Transverse colon (tissue), 4 donors: ENCODE measurements around the gene SPDYC. TPM values are rescaled to one million over a fixed set of nuclear protein-coding genes. Genes with fewer than 3 reads are reported as not detected.

Source experiments
- DNase-seq: peaks from one replicate; pipeline ENCODE4 v3.0.0-alpha.2; 2019
- H3K27ac ChIP-seq, 4 donors: fragments of 200-600 bp; sonication (generic); 2 replicates each; pipeline ENCODE4 v1.5.1; 2016 to 2018; ENCODE audit warnings: inconsistent platforms in 4 of 4
- H3K27me3 ChIP-seq: fragments of 200-600 bp; sonication (generic); 2 replicates; pipeline ENCODE4 v1.5.1; 2017; ENCODE audit warnings: inconsistent platforms
- H3K36me3 ChIP-seq, 4 donors: fragments of 200-600 bp; sonication (generic); 2 replicates each; pipeline ENCODE4 v1.5.1; 2017 to 2019; ENCODE audit warnings: inconsistent platforms in 4 of 4
- H3K4me1 ChIP-seq, 4 donors: fragments of 200-600 bp; sonication (generic); 2 replicates each; pipeline ENCODE4 v1.5.1; 2017 to 2020; ENCODE audit warnings: inconsistent platforms in 4 of 4
- H3K4me3 ChIP-seq, 4 donors: fragments of 200-600 bp; sonication (generic); 1 replicate in 1 of 4; 2 replicates in 3 of 4; pipeline versions ENCODE4 v1.5.1 to v1.6.1; 2017 to 2019; ENCODE audit warnings: inconsistent platforms in 4 of 4
- H3K9me3 ChIP-seq, 2 donors: fragments of 200-600 bp; sonication (generic); 2 replicates each; pipeline ENCODE4 v1.5.1; 2017 to 2019; ENCODE audit warnings: inconsistent platforms in 2 of 2
- CTCF ChIP-seq, 5 experiments: fragments of 200-600 bp in 3 of 5; fragments of 450-650 bp in 2 of 5; sonication (generic) in 3 of 5; IDR thresholded peaks; 1 replicate in 2 of 5; 2 replicates in 3 of 5; pipeline ENCODE4 v1.5.1; 2016 to 2017; ENCODE audit warnings: antibody characterized with exemption in 5 of 5, inconsistent platforms in 3 of 5, mild to moderate bottlenecking in 2 of 5, moderate library complexity in 1 of 5
- EP300 ChIP-seq: sonication (generic); formaldehyde crosslinking; IDR thresholded peaks from one replicate; pipeline ENCODE4 v1.6.1; 2017; ENCODE audit warnings: antibody characterized with exemption, low read depth
- POLR2A ChIP-seq: fragments of 450-650 bp; IDR thresholded peaks from one replicate; pipeline ENCODE4 v1.6.1; 2016; ENCODE audit warnings: antibody characterized with exemption, mild to moderate bottlenecking, moderate library complexity
- POLR2AphosphoS5 ChIP-seq, 3 donors: sonication (generic); formaldehyde crosslinking; IDR thresholded peaks; one replicate each; pipeline ENCODE4 v1.6.1; 2016; ENCODE audit warnings: antibody characterized with exemption in 3 of 3
- WGBS, 2 donors: methylation state at CpG; one replicate each; pipeline ENCODE4 v1.1.5; 2018; ENCODE audit warnings: low coverage in 1 of 2; 5-methylcytosine and 5-hydroxymethylcytosine counted together
- in situ Hi-C, 4 donors: fragments of 200-750 bp; cut with MboI; loops; one replicate each; pipeline versions ENCODE4 v1.15.0 to v1.15.1; 2017; ENCODE audit warnings: low sequenced_read_pairs in 3 of 4, low pct_ligation_motif_present in 1 of 4, low pct_unique_long_range_greater_than_20kb in 1 of 4
- intact Hi-C: fragments of 100-400 bp; cut with DNase I; formaldehyde crosslinking; loops from one replicate; pipeline ENCODE4 v1.15.1; 2023; ENCODE audit warnings: low total_unique reads
- total RNA-seq, 4 donors: library from RNA; depleted of rRNA; stranded (reverse); fragments of >200 nt; gene quantifications; one replicate each; pipeline ENCODE4 v1.1.0, GENCODE V29; 2016

The SPDYC gene
- total RNA-seq, 4 donors from 2014 or later, result not detected

DNA sequence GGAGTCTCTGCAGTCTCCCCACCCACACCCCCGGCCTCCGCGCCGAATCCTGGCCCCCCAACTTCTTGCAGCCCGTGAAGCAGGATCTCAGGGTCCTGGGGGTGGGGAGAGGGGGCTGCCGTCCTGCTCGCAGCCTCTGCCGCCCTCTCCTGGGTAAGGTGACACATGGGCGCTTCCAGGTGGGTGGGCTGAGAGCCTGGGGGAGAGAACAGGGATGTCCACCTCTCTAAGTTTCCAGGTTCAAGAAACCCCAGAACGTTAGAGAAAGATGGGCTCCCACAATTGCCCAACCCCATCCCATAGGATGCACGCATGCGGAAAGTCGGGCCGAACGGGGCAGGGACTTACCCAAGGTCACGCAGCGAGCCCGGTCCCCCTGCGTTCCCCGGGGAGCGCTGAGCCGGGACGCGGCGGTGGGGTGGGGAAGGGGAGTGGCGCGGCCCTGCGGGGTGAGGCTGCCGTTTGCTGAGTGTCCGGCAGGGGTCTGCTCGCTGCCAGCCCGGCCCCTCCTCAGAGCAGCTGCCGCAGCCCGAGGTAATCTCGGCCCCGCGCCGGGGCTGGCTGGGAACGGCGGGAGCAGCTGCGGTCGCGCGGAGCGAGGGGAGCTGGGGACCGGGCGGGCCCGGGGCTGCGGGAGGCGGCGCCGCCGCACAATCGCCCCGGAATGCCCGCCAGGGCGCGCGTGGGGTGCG lies 11.0 kb downstream of the SPDYC start:
- 4% methylated on average over 17 of the region's 60 CpGs; no CpG with 5 or more reads in 1 of the 2 donors for WGBS, 2 donors
- TF ChIP-seq POLR2AphosphoS5 (IDR thresholded peaks at IDR 0.05) (peak in 2 of 3 donors; percentile 41 to 59), EP300 (no peak), POLR2A (peak; percentile 41), CTCF (IDR thresholded peaks at IDR 0.05) (peak; percentile 42 to 76 (median 51))
- H3K27me3 ChIP-seq, result no peaks in the 10 kb centered on the region
- peaks cover 9 to 26% (median 22%) of the 10 kb centered on the region in 4 donors for H3K4me1 ChIP-seq
- H3K4me3 ChIP-seq, result peak overlapping the region; percentile 73 to 97 (median 86)
- intact Hi-C loops (no loop called here), in situ Hi-C loops (loop anchor here in 1 of 4 donors (10.0 kb wide), 1 partner anchor 46 kb away; the partner anchor contains the start of gene SYVN1)
- H3K36me3 ChIP-seq, result no peaks in the 10 kb centered on the region
- no peaks in the 10 kb centered on the region for H3K9me3 ChIP-seq
- DNase-seq, result peak; percentile 73
- peak overlapping the region; percentile 92 to 97 (median 94) for H3K27ac ChIP-seq

- TF ChIP-seq POLR2AphosphoS5 (IDR thresholded peaks at IDR 0.05) (peak; percentile 6 to 51 (median 41)), POLR2A (no peak), EP300 (no peak)
- H3K4me3 ChIP-seq, result peak within 1 kb of the TSS; percentile 73 to 97 (median 86)
- H3K4me1 ChIP-seq, result peaks cover 9 to 26% (median 22%) of the 10 kb centered on the region in 4 donors
- intact Hi-C loops (no loop called here), in situ Hi-C loops (loop anchor here in 1 of 4 donors (10.0 kb wide), 1 partner anchor 47 kb away; the partner anchor contains the start of gene SYVN1)
- peak; percentile 91 for DNase-seq
- H3K27ac ChIP-seq, result peak within 1 kb of the TSS; percentile 92 to 97 (median 94)
- H3K9me3 ChIP-seq, result no peaks in the 10 kb centered on the region
- WGBS, 2 donors, result 0 to 6% methylated on average over 9 to 31 of the region's 43 CpGs
- no peaks in the 10 kb centered on the region for H3K27me3 ChIP-seq
- no peaks in the 10 kb centered on the region for H3K36me3 ChIP-seq
Observed at GRCh38 chr11:65181569-65182257, 11.7 kb downstream of the SPDYC start, which contains the start of gene CAPN1. Gene CAPN1 (plus strand): TSS chr11:65181928. CDS start chr11:65182702, 774 bp downstream.

GRCh38 chr11:65182258-65183170 lies 12.5 kb downstream of the SPDYC start:
- H3K9me3 ChIP-seq, result no peaks in the 10 kb centered on the region
- peak overlapping the region; percentile 92 to 97 (median 94) for H3K27ac ChIP-seq
- peaks cover 9 to 26% (median 22%) of the 10 kb centered on the region in 4 donors for H3K4me1 ChIP-seq
- peak overlapping the region; percentile 73 to 97 (median 86) for H3K4me3 ChIP-seq
- TF ChIP-seq CTCF (IDR thresholded peaks at IDR 0.05) (no peak), EP300 (no peak), POLR2A (peak; percentile 0), POLR2AphosphoS5 (IDR thresholded peaks at IDR 0.05) (peak in 2 of 3 donors; percentile 11 to 35)
- DNase-seq, result peak; percentile 67
- H3K27me3 ChIP-seq, result no peaks in the 10 kb centered on the region
- in situ Hi-C loops, result loop anchor here in 1 of 4 donors (10.0 kb wide), 1 partner anchor 48 kb away; the partner anchor contains the start of gene SYVN1
- WGBS, 2 donors, result 34% methylated on average over 21 of the region's 23 CpGs; no CpG with 5 or more reads in 1 of the 2 donors
- intact Hi-C loops, result no loop called here
- H3K36me3 ChIP-seq, result peaks cover 0 to 5% (median 2%) of the 10 kb centered on the region in 4 donors

DNA sequence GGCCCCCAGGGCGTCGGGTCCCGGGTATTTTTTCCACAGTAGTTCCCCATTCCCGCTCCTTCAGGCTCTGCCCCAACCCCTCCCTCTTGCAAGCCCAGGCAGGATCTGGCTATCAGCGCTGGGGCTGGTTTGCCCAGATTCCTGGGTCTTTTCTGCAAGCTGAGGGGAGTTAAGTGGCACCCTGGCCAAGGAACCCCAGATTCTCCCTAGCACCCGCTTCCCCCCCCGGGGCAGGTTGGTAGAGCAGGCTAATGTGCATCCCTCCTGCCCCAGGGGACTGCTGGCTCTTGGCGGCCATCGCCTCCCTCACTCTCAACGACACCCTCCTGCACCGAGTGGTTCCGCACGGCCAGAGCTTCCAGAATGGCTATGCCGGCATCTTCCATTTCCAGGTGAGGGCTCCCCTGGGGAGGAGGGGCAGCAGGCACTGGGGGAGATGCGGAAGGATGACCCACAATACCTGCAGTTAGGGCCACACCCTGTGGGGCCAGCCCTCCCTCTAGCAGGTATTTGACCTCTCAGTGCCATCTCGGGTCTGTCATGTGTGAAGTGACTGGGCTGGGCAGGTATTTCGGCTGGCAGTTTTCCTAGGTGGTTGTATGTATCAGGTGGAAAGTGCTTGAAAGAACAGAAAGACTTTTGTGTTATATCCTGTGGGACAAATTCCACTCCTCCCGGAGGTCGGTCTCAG lies 13.3 kb downstream of the SPDYC start:
- Histone ChIP-seq H3K36me3 (peaks cover 0 to 12% (median 6%) of the 10 kb centered on the region in 4 donors), H3K4me3 (peak overlapping the region in 2 of 4 donors; percentile 86 to 97), H3K9me3 (no peaks in the 10 kb centered on the region), H3K27ac (peak overlapping the region; percentile 92 to 97 (median 94)), H3K27me3 (no peaks in the 10 kb centered on the region), H3K4me1 (peaks cover 9 to 26% (median 22%) of the 10 kb centered on the region in 4 donors)
- TF ChIP-seq POLR2AphosphoS5 (IDR thresholded peaks at IDR 0.05) (no peak), CTCF (IDR thresholded peaks at IDR 0.05) (no peak)
- intact Hi-C loops (no loop called here), in situ Hi-C loops (loop anchor here in 1 of 4 donors (10.0 kb wide), 1 partner anchor 49 kb away; the partner anchor contains the start of gene SYVN1)
- WGBS, 2 donors, result 31 to 57% methylated on average over 2 to 14 of the region's 19 CpGs
- peak; percentile 41 for DNase-seq
